ENCODE measurements around the gene GGA3.

DNA sequence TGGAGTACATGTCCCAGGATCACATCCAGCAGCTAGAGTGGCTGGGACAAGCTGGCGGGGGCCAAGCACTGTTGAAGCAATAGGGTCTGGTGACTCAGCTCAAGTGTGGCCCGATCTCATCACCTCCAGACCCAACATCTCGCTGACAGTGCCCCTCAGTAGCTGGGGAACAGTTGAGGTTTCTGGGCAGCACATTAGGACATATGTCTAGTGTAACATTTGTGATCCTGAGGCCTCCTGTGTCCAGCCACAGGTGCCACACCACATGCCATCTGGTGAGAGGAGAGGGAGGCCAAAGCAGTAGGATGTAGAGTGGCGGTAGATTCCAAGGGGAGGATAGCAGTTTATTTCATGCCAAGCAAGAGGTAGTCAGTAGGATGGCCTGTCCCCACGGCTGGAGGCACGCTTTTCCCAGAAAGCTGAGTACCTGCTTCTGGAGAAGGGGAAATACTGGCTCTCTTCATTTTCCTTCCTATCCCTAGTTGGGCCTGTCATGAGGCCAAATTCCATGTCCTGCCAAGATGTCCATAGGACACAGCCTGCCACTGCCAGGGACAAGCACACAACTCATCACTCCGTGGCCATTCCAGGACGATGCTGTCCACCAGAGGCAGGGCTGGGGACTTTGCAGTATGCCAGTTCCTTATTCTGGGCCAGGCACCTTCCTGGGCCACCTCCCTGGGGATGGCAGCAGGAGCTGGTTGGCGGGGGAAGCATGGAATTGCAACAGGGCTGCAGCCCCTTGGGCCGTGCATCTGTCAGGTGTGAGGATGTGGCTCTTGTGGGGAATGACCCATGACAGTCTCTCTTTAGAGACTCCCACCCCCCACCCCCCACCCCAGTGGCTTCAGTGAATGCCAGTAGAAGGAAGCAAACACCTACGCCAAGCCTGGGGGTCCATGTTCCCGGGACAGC, 24.0 kb downstream of the GGA3 start:
- TF ChIP-seq, protein P1, sequence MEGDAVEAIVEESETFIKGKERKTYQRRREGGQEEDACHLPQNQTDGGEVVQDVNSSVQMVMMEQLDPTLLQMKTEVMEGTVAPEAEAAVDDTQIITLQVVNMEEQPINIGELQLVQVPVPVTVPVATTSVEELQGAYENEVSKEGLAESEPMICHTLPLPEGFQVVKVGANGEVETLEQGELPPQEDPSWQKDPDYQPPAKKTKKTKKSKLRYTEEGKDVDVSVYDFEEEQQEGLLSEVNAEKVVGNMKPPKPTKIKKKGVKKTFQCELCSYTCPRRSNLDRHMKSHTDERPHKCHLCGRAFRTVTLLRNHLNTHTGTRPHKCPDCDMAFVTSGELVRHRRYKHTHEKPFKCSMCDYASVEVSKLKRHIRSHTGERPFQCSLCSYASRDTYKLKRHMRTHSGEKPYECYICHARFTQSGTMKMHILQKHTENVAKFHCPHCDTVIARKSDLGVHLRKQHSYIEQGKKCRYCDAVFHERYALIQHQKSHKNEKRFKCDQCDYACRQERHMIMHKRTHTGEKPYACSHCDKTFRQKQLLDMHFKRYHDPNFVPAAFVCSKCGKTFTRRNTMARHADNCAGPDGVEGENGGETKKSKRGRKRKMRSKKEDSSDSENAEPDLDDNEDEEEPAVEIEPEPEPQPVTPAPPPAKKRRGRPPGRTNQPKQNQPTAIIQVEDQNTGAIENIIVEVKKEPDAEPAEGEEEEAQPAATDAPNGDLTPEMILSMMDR (IDR thresholded peaks at IDR 0.05; ENCODE audit: low read length) = no peak
- TF ChIP-seq EZH2 (IDR thresholded peaks at IDR 0.05; ENCODE audit: borderline replicate concordance, low read length) = no peak

Data from OCI-LY1 (cell line).